Measurements from ENCODE around the gene CRYBB3. TPM values are rescaled to one million over a fixed set of nuclear protein-coding genes. Genes with fewer than 3 reads are reported as not detected.

CRYBB3 gene
- total RNA-seq, 1 experiment from 2014 or later = 0.67 TPM

DNA sequence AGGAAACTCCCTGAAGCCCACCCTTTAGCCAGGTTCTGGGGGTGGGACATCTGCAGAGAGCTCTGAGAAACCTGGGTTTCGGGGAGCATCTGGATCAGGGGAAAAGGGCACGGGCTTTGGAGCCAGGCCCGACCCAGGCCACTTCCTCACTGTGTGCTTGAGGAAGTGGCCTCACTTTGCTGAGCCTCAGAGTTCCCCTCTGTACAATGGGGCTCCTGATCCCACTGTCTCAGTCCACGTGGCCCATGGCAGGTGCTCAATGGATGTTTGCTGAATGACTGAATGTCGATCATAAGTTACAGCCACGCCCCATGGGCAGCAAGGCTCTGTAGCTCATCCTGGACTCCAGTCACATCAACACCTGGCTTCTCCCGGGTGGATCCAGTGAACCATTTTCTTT, 1.3 kb downstream of the CRYBB3 start:
- intact Hi-C loops (cut with micrococcal nuclease; ENCODE audit: unreplicated experiment) (no loop called here), in situ Hi-C loops (cut with HindIII; ENCODE audit: low pct_unique_long_range_greater_than_20kb, low sequenced_read_pairs) (no loop called here)
- TF ChIP-seq REST (IDR thresholded peaks at IDR 0.05; ENCODE audit: insufficient read depth in 1 of 2, low read depth in 2 of 2, low read length in 1 of 2) (no peak), CTCF (IDR thresholded peaks at IDR 0.05) (no peak), POLR2AphosphoS5 (IDR thresholded peaks at IDR 0.05; ENCODE audit: low read depth, low read length) (no peak), SIN3A (IDR thresholded peaks at IDR 0.05; ENCODE audit: borderline replicate concordance, insufficient read depth, low read depth, low read length) (no peak), TCF7L2 (IDR thresholded peaks at IDR 0.05; ENCODE audit: low read depth, low read length) (no peak)
- Histone ChIP-seq H3K27ac (ENCODE audit: low read length) (no peak overlapping the region), H3K4me3 (ENCODE audit: low read depth in 2 of 2, low read length in 2 of 2) (no peak overlapping the region), H3K27me3 (ENCODE audit: control insufficient read depth, insufficient read depth, low read length) (no peaks in the 10 kb centered on the region), H3K9me3 (ENCODE audit: control insufficient read depth, insufficient read depth, low read depth, low read length) (no peaks in the 10 kb centered on the region), H3K36me3 (ENCODE audit: control insufficient read depth, insufficient read depth, low read length) (0 out of 2 replicates have a peak, but pooled peaks cover 3% of the 10 kb centered on the region), H3K4me1 (ENCODE audit: control insufficient read depth, insufficient read depth, low read length) (no peaks in the 10 kb centered on the region)
- BruUV-seq (replicated peaks) = no TSS peak
- ATAC-seq = no peak
- ChIA-PET CTCF (no interaction called here), POLR2A (no interaction called here)
- no peak for DNase-seq (ENCODE audit: low read depth, low spot score)

GRCh38 chr22:25201557-25202273, 2.1 kb downstream of the CRYBB3 start:
- no peak for DNase-seq (ENCODE audit: low read depth, low spot score)
- in situ Hi-C loops (cut with HindIII; ENCODE audit: low pct_unique_long_range_greater_than_20kb, low sequenced_read_pairs) = no loop called here

More at GRCh38 chr22:25201557-25202273, 2.1 kb downstream of the CRYBB3 start:
- no peaks in the 10 kb centered on the region for H3K9me3 ChIP-seq (ENCODE audit: control insufficient read depth, insufficient read depth, low read depth, low read length)
- no TSS peak for BruUV-seq (replicated peaks)
- H3K4me1 ChIP-seq (ENCODE audit: control insufficient read depth, insufficient read depth, low read length) = no peaks in the 10 kb centered on the region
- CTCF ChIA-PET = interaction anchor here (0.6 to 1.3 kb wide), 4 partner anchors 13 to 544 kb away, joined by 3 read pairs; no protein-coding TSS in a partner anchor
- H3K27ac ChIP-seq (ENCODE audit: low read length) = no peak overlapping the region
- intact Hi-C loops (cut with micrococcal nuclease; ENCODE audit: unreplicated experiment) = no loop called here
- ATAC-seq = no peak; the same call in 1 of the 2 replicates
- TF ChIP-seq CTCF (IDR thresholded peaks at IDR 0.05) (no peak), SIN3A (IDR thresholded peaks at IDR 0.05; ENCODE audit: borderline replicate concordance, insufficient read depth, low read depth, low read length) (no peak), POLR2AphosphoS5 (IDR thresholded peaks at IDR 0.05; ENCODE audit: low read depth, low read length) (no peak), REST (IDR thresholded peaks at IDR 0.05; ENCODE audit: insufficient read depth in 1 of 2, low read depth in 2 of 2, low read length in 1 of 2) (no peak), TCF7L2 (IDR thresholded peaks at IDR 0.05; ENCODE audit: low read depth, low read length) (no peak)
- H3K27me3 ChIP-seq (ENCODE audit: control insufficient read depth, insufficient read depth, low read length) = no peaks in the 10 kb centered on the region
- no peak overlapping the region for H3K4me3 ChIP-seq (ENCODE audit: low read depth in 2 of 2, low read length in 2 of 2)
- POLR2A ChIA-PET = no interaction called here
- H3K36me3 ChIP-seq (ENCODE audit: control insufficient read depth, insufficient read depth, low read length) = 0 out of 2 replicates have a peak, but pooled peaks cover 3% of the 10 kb centered on the region

Measured in Panc1 (cell line).